ENCODE results near the gene MINK1. TPM values are rescaled to one million over a fixed set of nuclear protein-coding genes. Genes with fewer than 3 reads are reported as not detected.
A peak's percentile ranks its signal among the peaks of the same experiment; 100 is the strongest.
"Not testable (repeated sequence)": the region's sequence is repeated elsewhere in the genome, so short reads cannot be mapped to it uniquely, and the experiment has no call there.

The MINK1 gene
- total RNA-seq, 1 donor from 2014 or later = 59.7 TPM

- no peak for DNase-seq
- H3K36me3 Mint-ChIP-seq (ENCODE audit: low read depth) = peaks cover 22% of the 10 kb centered on the region
- H3K9me3 Mint-ChIP-seq = no peaks in the 10 kb centered on the region
- no peak overlapping the region for H3K4me3 Mint-ChIP-seq
- intact Hi-C loops (cut with micrococcal nuclease) = no loop called here
- H3K27me3 Mint-ChIP-seq = no peaks in the 10 kb centered on the region
- H3K27ac Mint-ChIP-seq = no peak overlapping the region
- peaks cover 34% of the 10 kb centered on the region for H3K4me1 Mint-ChIP-seq
Measured at GRCh38 chr17:4843321-4844000, 10.3 kb downstream of the MINK1 start.

GRCh38 chr17:4845118-4845517 is 12.0 kb downstream of the MINK1 start:
- no peaks in the 10 kb centered on the region for H3K9me3 Mint-ChIP-seq
- H3K36me3 Mint-ChIP-seq (ENCODE audit: low read depth) = peaks cover 15% of the 10 kb centered on the region
- intact Hi-C loops (cut with micrococcal nuclease) = no loop called here
- H3K27me3 Mint-ChIP-seq = no peaks in the 10 kb centered on the region
- peaks cover 29% of the 10 kb centered on the region for H3K4me1 Mint-ChIP-seq
- H3K4me3 Mint-ChIP-seq = no peak overlapping the region
- no peak overlapping the region for H3K27ac Mint-ChIP-seq
- DNase-seq = no peak

GRCh38 chr17:4846635-4847390 is 13.7 kb downstream of the MINK1 start:
- no peak overlapping the region for H3K27ac Mint-ChIP-seq

GRCh38 chr17:4849011-4849536 is 15.9 kb downstream of the MINK1 start:
- intact Hi-C loops (cut with micrococcal nuclease) = no loop called here
- Mint-ChIP-seq H3K4me3 (no peak overlapping the region), H3K4me1 (peaks cover 30% of the 10 kb centered on the region), H3K9me3 (no peaks in the 10 kb centered on the region), H3K27ac (no peak overlapping the region), H3K36me3 (ENCODE audit: low read depth) (peaks cover 29% of the 10 kb centered on the region), H3K27me3 (no peaks in the 10 kb centered on the region)
- no peak for DNase-seq

More at GRCh38 chr17:4846635-4847390, 13.7 kb downstream of the MINK1 start:
- H3K36me3 Mint-ChIP-seq (ENCODE audit: low read depth) = peaks cover 21% of the 10 kb centered on the region
- no peak overlapping the region for H3K4me3 Mint-ChIP-seq
- intact Hi-C loops (cut with micrococcal nuclease) = no loop called here
- peaks cover 25% of the 10 kb centered on the region for H3K4me1 Mint-ChIP-seq
- H3K9me3 Mint-ChIP-seq = no peaks in the 10 kb centered on the region
- DNase-seq = no peak
- H3K27me3 Mint-ChIP-seq = no peaks in the 10 kb centered on the region

- intact Hi-C loops (cut with micrococcal nuclease) = no loop called here
- peaks cover 34% of the 10 kb centered on the region for H3K4me1 Mint-ChIP-seq
Measured at GRCh38 chr17:4850246-4850645, 17.1 kb downstream of the MINK1 start.

GRCh38 chr17:4851084-4851483 is 17.9 kb downstream of the MINK1 start:
- Mint-ChIP-seq H3K27me3 (no peaks in the 10 kb centered on the region), H3K4me1 (peaks cover 33% of the 10 kb centered on the region), H3K4me3 (no peak overlapping the region), H3K36me3 (ENCODE audit: low read depth) (peaks cover 30% of the 10 kb centered on the region), H3K9me3 (no peaks in the 10 kb centered on the region), H3K27ac (no peak overlapping the region)
- no peak for DNase-seq
- intact Hi-C loops (cut with micrococcal nuclease) = no loop called here

More at GRCh38 chr17:4850246-4850645, 17.1 kb downstream of the MINK1 start:
- H3K36me3 Mint-ChIP-seq (ENCODE audit: low read depth) = peaks cover 29% of the 10 kb centered on the region
- DNase-seq = no peak
- peak overlapping the region; percentile 29 for H3K27ac Mint-ChIP-seq
- no peaks in the 10 kb centered on the region for H3K9me3 Mint-ChIP-seq
- H3K4me3 Mint-ChIP-seq = no peak overlapping the region
- H3K27me3 Mint-ChIP-seq = no peaks in the 10 kb centered on the region

GRCh38 chr17:4852567-4853207 is 19.5 kb downstream of the MINK1 start:
- Mint-ChIP-seq H3K27me3 (no peaks in the 10 kb centered on the region), H3K9me3 (no peaks in the 10 kb centered on the region), H3K36me3 (ENCODE audit: low read depth) (peaks cover 35% of the 10 kb centered on the region), H3K27ac (peak overlapping the region; percentile 43), H3K4me3 (no peak overlapping the region), H3K4me1 (peaks cover 34% of the 10 kb centered on the region)
- intact Hi-C loops (cut with micrococcal nuclease) = no loop called here
- DNase-seq = no peak

- peaks cover 36% of the 10 kb centered on the region for H3K4me1 Mint-ChIP-seq
- no peaks in the 10 kb centered on the region for H3K9me3 Mint-ChIP-seq
- intact Hi-C loops (cut with micrococcal nuclease) = no loop called here
- H3K36me3 Mint-ChIP-seq (ENCODE audit: low read depth) = peaks cover 35% of the 10 kb centered on the region
- peak; percentile 57 for DNase-seq
- no peaks in the 10 kb centered on the region for H3K27me3 Mint-ChIP-seq
- no peak overlapping the region for H3K4me3 Mint-ChIP-seq
- peak overlapping the region; percentile 79 for H3K27ac Mint-ChIP-seq
Measured at GRCh38 chr17:4853208-4853671, 20.1 kb downstream of the MINK1 start.

- Mint-ChIP-seq H3K4me3 (no peak overlapping the region), H3K36me3 (ENCODE audit: low read depth) (peaks cover 35% of the 10 kb centered on the region), H3K4me1 (peaks cover 38% of the 10 kb centered on the region), H3K9me3 (no peaks in the 10 kb centered on the region), H3K27me3 (no peaks in the 10 kb centered on the region), H3K27ac (no peak overlapping the region)
- no peak for DNase-seq
- intact Hi-C loops (cut with micrococcal nuclease) = no loop called here
Measured at GRCh38 chr17:4854111-4854681, 21.1 kb downstream of the MINK1 start.

- Mint-ChIP-seq H3K27ac (no peak overlapping the region), H3K36me3 (ENCODE audit: low read depth) (peaks cover 31% of the 10 kb centered on the region), H3K9me3 (no peaks in the 10 kb centered on the region), H3K4me1 (peaks cover 25% of the 10 kb centered on the region), H3K4me3 (no peak overlapping the region), H3K27me3 (no peaks in the 10 kb centered on the region)
- intact Hi-C loops (cut with micrococcal nuclease) = no loop called here
- no peak for DNase-seq
Measured at GRCh38 chr17:4856271-4856936, 23.3 kb downstream of the MINK1 start.

- H3K4me1 Mint-ChIP-seq = peaks cover 25% of the 10 kb centered on the region
Measured at GRCh38 chr17:4856937-4857314, 23.8 kb downstream of the MINK1 start.

GRCh38 chr17:4857347-4857746 is 24.2 kb downstream of the MINK1 start:
- Mint-ChIP-seq H3K36me3 (ENCODE audit: low read depth) (peaks cover 24% of the 10 kb centered on the region), H3K4me1 (peaks cover 21% of the 10 kb centered on the region)
- H3K4me3 Mint-ChIP-seq; H3K9me3 Mint-ChIP-seq; H3K27ac Mint-ChIP-seq; DNase-seq; intact Hi-C loops (cut with micrococcal nuclease); H3K27me3 Mint-ChIP-seq: not testable (repeated sequence)

More at GRCh38 chr17:4856937-4857314, 23.8 kb downstream of the MINK1 start:
- no peak overlapping the region for H3K4me3 Mint-ChIP-seq
- H3K9me3 Mint-ChIP-seq = no peaks in the 10 kb centered on the region
- no peak for DNase-seq
- H3K36me3 Mint-ChIP-seq (ENCODE audit: low read depth) = peaks cover 29% of the 10 kb centered on the region
- intact Hi-C loops (cut with micrococcal nuclease) = no loop called here
- H3K27ac Mint-ChIP-seq = no peak overlapping the region
- no peaks in the 10 kb centered on the region for H3K27me3 Mint-ChIP-seq
